HPDE6-E6E7 (cell line): ENCODE data around the gene RNF32.
"Not testable (repeated sequence)": the region's sequence is repeated elsewhere in the genome, so short reads cannot be mapped to it uniquely, and the experiment has no call there.

Source experiments
- DNase-seq: peaks from one replicate; pipeline ENCODE4 v3.0.0; 2011; ENCODE audit warnings: missing footprints; ENCODE audit errors: extremely low spot score

Gene RNF32

DNA sequence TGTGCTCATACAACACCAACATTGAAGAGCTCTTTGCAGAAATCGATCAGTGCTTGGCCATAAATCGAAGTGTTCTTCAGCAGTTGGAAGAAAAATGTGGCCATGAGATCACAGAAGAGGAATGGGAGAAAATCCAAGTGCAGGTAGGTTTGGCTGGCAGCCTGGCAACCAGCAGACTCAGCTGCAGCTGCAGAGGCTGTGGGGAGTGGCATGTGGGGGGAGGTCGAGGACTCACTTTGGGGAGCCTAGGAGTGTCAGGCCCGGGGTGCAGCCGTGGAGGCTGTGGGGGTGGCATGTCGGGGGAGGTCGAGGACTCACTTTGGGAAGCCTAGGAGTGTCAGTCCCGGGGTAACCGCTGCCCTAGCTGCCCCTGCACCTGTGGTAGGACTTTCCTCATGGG, 35.1 kb downstream of the RNF32 start:
- DNase-seq, result no peak

DNA sequence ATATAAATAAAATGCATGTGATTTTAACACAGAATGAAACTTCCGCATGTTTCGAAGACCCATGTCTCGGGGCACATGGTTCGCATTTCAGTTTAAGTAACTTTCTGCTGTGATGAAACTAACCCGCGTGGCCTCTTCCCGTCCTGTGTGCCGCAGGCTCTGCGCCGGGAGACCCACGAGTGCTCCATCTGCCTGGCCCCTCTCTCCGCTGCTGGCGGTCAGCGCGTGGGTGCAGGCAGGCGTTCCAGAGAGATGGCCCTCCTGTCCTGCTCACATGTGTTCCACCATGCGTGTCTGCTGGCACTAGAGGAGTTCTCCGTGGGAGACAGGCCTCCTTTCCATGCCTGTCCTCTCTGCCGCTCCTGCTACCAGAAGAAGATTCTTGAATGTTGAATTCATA, 35.7 kb downstream of the RNF32 start:
- no peak for DNase-seq

DNA sequence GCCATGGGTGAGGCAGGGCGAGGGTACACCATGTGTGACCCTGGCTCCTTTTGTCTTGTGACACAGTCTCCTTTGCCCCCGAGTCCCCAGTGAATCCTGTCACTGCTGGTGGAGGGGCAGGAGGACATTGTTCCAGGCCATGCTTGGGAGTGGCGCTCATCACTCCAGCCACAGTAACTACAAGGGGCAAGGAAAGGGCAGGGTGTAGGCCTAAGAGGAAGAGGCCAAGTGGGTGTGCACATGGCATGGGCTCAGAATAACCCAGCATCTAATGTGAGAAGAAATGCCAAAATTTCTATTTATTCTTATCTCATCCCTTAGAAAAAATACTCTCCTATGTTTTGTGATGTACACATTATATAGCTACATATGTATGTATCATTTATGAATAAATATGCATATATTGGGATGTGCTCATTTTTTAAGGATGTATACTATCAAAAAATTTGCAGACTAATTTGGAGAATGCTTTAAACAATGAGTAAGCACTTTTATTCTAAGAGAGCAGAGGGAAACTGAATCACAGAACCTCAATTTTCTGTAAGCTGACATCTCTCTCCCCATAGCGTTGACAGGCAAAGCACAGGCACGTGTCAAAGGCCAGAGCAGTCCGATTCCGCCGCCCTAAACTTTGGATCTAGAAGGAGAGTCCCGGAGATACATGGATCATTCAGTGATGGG, 36.9 kb downstream of the RNF32 start:
- no peak for DNase-seq

DNA sequence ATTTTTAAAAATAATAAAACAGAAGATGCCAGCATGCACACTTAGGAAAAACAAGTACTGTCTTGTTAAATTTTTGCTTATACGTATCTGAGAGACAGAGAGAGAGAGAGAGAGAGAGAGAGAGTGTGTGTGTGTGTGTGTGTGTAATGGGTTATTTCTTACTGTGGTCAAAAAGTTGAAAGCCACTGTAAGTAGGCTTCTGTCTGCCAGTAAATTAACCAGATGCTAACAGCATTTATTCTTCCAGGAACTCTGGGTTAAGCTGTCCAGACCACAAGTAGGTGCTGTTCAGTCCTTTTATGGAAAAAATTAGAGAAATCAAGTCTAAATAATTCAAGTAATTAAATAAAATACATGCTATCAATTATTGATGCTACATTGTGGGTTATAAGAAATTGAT, 39.7 kb downstream of the RNF32 start:
- no peak for DNase-seq

DNA sequence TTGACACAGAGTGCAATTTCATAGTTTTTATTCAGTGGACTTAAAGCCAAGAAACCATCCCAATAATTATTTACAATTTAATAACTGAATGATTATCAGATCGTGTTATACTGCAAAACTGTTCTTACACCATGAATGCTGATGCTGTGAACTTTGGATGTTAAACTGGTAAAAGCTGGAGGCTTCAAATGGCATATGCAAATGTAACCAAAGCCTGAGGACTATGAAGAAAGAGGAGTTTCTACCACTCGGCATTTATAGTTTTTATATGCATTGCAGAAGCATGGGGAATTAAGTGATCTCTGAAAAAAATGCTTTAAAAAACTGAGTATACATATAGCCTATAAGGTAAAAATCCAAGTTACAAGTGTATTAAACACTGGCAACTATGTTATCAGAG, 42.4 kb downstream of the RNF32 start:
- DNase-seq, result no peak

GRCh38 chr7:156684251-156684650, 43.7 kb downstream of the RNF32 start:
- DNase-seq, result no peak

GRCh38 chr7:156684661-156685060, 44.1 kb downstream of the RNF32 start:
- no peak for DNase-seq

DNA sequence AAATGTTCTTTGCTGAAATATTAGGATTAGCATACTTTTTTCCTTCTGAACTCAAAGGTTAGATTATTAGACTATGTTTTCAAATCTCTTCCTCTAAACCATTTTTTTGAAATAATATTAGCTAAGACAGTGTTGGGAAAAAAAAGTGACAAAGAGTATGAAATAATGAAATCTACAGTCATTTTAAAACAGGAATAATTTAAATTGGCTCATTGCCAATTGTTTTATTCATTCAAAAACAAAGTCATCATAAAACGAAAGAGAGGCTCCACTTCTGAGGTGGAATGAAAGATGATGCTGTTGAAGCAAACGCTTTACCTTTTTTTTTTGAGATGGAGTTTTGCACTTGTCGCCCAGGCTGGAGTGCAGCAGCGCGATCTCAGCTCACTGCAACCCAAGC, 51.2 kb downstream of the RNF32 start:
- no peak for DNase-seq

- DNase-seq, result no peak
These were observed 52.3 kb downstream of the RNF32 start for GRCh38 chr7:156692849-156693248.

- no peak for DNase-seq
These were observed 53.1 kb downstream of the RNF32 start for GRCh38 chr7:156693627-156694026.

- not testable (repeated sequence) for DNase-seq
These were observed 56.7 kb downstream of the RNF32 start for GRCh38 chr7:156697283-156697682.

DNA sequence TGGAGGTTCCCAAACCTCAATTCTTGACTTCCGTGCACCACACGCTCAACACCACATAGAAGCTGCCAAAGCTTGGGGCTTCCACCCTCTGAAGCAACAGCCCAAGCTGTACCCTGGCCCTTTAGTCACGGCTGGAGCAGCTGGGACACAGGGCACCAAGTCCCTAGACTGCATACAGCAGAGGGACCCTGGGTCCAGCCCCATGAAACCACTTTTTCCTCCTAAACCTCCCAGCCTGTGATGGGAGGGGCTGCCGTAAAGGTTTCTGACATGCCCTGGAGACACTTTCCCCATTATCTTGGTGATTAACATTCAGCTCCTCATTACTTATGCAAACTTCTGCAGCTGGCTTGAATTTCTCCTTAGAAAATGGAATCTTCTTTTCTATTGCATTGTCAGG, 57.9 kb downstream of the RNF32 start:
- not testable (repeated sequence) for DNase-seq

- DNase-seq, result not testable (repeated sequence)
These were observed 61.2 kb downstream of the RNF32 start for GRCh38 chr7:156701787-156702186.

DNA sequence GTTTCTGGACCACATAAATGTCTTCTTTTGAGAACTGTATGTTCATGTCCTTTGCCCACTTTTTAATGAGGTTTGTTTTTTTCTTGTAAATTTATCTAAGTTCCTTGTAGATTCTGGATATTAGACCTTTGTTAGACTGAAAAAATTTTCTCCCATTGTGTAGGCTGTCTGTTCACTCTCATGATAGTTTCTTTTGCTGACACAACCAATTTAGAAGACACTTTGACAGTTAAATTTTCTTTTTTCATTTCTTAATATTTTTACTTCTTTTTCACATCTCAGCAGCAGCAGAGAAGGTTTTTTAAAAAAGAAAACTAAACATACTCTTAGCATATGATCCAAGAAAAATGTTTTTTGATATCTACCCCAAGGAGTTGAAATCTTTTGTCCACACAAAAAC, 61.8 kb downstream of the RNF32 start:
- DNase-seq, result no peak

GRCh38 chr7:156703209-156703608, 62.6 kb downstream of the RNF32 start:
- no peak for DNase-seq

DNA sequence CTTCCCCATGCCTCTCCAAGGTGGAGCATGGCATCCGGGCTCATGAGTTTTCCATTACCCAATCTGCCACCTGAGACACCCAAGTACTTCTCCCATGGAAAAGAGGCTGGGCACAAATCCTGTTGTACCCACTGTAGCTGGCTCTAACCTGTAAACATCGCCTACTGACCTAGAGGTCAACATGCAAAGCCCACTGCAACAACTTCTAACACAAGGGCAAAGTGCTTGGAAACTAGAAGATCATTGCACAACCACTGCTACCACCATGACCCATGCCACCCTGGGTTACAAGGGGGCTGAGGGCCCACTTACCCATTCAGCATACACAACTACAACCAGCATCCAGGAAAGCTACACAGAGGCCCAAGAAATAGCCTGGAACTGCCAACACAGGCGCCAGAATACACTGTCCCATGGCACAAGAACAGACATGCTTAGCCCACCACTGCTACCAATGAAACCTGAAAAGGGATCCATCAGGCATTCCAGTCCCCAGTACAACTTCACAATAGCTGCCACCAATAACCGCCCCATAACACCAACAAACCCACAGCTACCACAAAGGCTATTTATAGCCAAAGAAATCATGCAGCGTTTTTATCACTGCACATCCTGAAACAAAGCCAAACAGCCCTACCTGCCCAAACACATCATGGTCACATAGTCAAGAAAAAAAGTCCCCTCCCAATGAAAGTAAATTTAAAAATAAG, 63.4 kb downstream of the RNF32 start:
- no peak for DNase-seq

- no peak for DNase-seq
These were observed 81.7 kb downstream of the RNF32 start for GRCh38 chr7:156722043-156722826.

GRCh38 chr7:156725073-156725472, 84.5 kb downstream of the RNF32 start:
- no peak for DNase-seq

GRCh38 chr7:156725936-156726335, 85.4 kb downstream of the RNF32 start:
- no peak for DNase-seq
